Panc1 (cell line): Measurements from ENCODE around the gene SLC6A19.

Experiments
- POLR2AphosphoS5 ChIP-seq: IDR thresholded peaks from 2 replicates; pipeline ENCODE4 v1.6.1; 2012; ENCODE audit warnings: mild to moderate bottlenecking, low read depth, low read length, moderate library complexity
- TCF7L2 ChIP-seq: IDR thresholded peaks from 2 replicates; pipeline ENCODE4 v1.6.1; 2011; ENCODE audit warnings: mild to moderate bottlenecking, low read depth, low read length, inconsistent platforms

- TF ChIP-seq TCF7L2 (no peak), POLR2AphosphoS5 (no peak)
Measured at GRCh38 chr5:1187234-1187949, 14.0 kb upstream of the SLC6A19 start.
